Measurements from ENCODE around the gene ROR2.

The ROR2 gene

DNA sequence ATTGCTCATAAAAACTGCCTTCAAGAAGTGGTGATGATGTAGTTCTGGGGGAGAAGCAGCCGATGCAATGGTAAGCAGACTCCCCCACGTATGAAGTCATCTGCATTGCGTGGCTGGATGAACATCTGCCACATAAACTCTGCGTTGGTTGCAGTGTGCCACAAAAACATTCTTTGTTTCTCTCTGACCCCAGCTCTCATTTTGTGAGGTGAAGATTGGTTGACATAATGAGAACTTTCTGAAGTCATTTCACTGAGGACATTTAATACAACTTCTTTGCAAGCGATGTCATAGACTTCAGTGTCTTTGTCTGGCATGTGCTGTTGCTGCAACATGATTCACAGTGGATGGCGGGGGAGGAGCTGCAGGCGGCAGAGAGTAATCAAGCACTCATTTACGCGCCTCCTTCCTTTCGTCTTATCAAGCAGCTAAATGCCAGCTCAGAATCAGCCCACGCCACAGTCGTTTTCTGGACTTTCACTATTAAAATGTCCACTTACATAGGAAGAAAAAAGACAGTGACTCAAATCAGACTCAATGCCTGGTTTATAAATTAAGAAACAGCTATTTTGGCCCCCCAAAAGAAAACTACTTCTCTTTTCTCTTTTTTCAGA, 434.8 kb downstream of the ROR2 start:
- no CpG with 5 or more reads among the region's 12 CpGs for WGBS (ENCODE audit: insufficient coverage, insufficient read length)
- H3K9me3 ChIP-seq (ENCODE audit: control insufficient read depth, insufficient read depth, low read length) = no peaks in the 10 kb centered on the region
- H3K36me3 ChIP-seq (ENCODE audit: control insufficient read depth, insufficient read depth, low read length) = no peaks in the 10 kb centered on the region
- H3K27ac ChIP-seq (ENCODE audit: low read length) = no peak overlapping the region
- H3K4me3 ChIP-seq (ENCODE audit: low read length) = no peak overlapping the region
- no peaks in the 10 kb centered on the region for H3K4me1 ChIP-seq (ENCODE audit: control insufficient read depth, insufficient read depth, low read length)
- no peaks in the 10 kb centered on the region for H3K27me3 ChIP-seq (ENCODE audit: control insufficient read depth, insufficient read depth, low read length)
- DNase-seq (ENCODE audit: low read depth, low spot score) = no peak

Data from iPS DF 6.9 (cell line).